Measurements from ENCODE around the gene RCCD1.
A peak's percentile ranks its signal among the peaks of the same experiment; 100 is the strongest.

RCCD1 gene

DNA sequence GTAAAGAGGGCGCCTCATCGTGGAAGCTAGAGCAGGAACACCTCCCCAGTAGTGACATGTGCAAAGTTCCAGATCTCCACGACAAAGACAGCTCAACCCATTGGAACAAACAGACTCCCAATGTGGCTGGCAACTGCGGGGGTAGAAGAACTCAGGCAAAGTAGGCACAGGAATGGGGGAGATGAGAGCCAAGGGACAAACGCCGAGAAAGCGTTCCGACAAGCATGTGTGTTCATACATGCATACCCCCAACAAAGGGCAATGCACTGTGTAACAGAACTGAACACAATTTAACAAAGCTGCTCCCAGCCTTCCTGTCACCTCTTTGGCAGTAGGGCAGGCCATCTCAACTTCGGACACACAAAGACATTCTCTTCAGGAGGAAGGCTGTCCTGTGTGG lies 11.6 kb downstream of the RCCD1 start:
- DNase-seq (ENCODE audit: low spot score) = no peak

DNA sequence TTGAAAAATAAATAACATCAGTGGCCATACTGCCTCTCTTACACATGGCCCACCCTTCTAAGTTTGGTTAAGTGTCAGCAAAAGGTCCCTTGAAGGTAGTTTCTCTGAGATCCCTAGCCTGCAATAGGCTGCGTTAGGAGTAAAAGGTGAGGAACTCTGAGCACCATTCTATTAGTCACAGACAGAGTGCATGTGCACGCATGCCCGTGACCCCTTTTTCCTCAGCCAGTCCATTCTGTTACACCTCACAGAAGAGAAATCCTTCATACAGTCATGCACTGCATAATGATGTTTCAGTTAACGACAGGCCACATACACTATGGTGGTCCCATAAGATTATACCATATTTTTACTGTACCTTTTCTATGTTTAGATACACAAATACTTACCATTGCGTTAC lies 12.5 kb downstream of the RCCD1 start:
- no peak for DNase-seq (ENCODE audit: low spot score)

DNA sequence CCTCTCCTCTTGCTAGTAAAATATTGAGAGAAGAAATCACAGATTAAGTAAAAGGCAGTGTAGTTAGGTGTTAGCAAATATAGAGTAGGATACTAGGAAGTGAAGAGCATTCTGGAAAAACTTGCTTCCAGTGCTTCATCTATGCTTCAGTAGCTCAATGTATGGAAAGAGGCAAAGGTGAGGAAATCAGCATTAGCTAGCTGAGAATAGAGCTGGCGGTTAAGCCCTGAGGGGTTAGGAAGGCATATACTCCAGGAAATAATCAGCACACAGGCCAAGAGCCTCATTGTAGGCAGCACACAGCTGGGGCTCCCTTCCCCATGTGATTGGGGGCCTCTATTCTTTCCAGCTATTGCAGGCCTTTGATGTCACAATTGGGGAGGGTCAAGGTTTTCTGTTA lies 13.8 kb downstream of the RCCD1 start:
- DNase-seq (ENCODE audit: low spot score) = no peak

DNA sequence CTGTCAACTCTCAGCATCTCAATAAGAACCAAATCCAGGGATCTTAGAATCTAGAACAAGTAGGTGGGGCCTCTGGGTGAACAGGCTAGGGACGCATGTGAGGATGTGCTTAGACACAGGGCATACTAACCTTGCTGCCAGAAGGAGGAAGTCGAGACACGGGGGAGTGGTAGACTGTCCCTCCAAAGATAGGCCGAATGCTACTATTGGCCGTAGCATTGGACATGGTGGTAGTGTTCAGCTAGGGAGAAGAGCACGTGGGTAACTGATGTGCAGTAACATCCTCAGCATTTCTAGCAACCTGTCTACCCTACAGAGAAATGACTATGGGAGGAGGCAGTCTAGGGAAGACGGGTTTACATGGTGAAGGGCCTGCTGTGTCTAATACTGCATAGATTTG lies 15.6 kb downstream of the RCCD1 start:
- no peak for DNase-seq (ENCODE audit: low spot score)

DNA sequence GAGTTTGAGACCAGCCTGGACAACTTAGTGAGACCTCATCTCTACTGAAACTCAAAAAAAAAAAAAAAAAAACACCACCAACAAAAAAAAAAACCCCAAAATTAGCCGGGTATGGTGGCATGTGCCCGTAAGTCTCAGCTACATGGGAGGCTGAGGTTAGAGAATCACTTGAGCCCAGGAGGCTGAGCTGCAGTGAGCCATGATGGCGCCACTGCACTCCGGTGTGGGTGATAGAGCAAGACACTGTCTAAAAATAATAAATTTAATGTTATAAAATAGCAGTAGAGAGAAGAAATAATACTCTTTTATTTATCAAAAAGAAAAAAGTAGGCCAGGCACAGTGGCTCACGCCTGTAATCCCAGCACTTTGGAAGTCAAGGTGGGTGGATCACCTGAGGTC lies 17.4 kb downstream of the RCCD1 start:
- DNase-seq (ENCODE audit: low spot score) = no peak

DNA sequence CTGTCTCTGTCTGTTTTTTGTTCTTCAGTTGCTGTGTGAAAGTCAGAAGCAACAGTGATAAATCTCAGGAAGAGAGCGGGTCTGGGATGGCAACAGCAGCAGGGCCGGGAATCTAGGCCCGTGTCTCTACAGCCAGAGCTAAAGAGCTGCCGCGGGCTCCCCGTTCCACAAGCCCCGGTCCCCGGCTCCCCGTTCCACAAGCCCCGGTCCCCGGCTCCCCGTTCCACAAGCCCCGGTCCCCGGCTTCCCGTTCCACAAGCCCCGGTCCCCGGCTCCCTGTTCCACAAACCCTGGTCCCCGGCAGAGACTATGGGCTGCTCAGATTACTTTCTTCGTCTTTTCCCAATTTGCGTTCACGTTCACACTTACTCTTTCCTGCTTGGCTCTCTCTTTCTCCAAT lies 19.5 kb downstream of the RCCD1 start:
- no peak for DNase-seq (ENCODE audit: low spot score)

DNA sequence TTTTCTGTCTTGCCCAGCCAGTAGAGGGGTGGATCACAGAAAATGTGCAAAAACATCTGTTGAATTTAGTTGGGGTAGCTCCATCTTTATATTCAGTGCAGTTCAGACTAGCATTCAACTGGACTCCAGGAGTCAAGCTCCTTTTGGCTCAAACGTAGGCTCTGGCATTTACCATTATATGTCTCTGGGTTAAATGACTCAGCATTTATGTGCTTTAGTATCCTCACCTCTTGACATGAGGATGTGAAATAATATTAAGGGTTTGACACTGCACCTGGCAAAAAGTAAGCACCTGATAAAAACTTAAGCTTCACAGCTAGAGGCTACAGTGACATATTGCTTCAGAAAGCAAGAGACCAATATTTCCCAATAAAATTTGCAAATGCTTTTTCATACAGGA lies 24.9 kb downstream of the RCCD1 start:
- no peak for DNase-seq (ENCODE audit: low spot score)

DNA sequence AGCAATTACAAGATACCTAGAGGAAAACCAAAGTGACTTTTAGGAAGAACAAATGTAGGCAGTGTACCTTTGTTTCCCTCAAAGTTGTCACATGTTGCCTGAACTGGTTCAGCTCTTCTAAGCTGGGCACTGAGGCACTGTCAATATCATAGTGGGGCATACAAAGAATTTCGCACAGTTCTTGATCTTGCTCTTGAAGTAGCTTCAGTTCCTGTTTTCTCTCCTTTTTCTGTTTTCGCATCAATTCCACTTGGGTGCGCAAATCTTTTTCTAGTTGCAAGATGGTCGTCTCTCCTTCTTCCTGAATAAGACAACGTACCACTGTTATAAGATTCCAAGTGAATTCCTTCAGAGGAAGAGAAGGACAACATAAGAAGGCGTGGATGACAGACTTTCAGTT lies 27.0 kb downstream of the RCCD1 start:
- DNase-seq (ENCODE audit: low spot score) = no peak

DNA sequence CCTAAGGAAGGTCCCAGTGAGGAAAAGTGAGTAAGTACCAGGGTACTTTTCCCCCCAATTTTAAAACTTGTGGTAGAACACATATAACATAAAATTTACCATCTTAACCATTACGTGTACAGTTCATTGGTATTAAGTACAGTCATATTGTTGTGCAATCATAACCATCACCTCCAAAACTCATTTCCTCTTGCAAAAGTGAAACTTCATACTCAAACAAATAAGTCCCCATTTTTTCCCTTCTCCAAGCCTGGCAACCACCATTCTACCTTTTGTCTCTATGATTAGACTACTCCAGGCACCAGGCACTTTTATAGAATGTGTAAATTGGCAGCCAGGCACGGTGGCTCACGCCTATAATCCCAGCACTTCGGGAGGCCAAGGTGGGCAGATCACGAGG lies 27.5 kb downstream of the RCCD1 start:
- DNase-seq (ENCODE audit: low spot score) = no peak

DNA sequence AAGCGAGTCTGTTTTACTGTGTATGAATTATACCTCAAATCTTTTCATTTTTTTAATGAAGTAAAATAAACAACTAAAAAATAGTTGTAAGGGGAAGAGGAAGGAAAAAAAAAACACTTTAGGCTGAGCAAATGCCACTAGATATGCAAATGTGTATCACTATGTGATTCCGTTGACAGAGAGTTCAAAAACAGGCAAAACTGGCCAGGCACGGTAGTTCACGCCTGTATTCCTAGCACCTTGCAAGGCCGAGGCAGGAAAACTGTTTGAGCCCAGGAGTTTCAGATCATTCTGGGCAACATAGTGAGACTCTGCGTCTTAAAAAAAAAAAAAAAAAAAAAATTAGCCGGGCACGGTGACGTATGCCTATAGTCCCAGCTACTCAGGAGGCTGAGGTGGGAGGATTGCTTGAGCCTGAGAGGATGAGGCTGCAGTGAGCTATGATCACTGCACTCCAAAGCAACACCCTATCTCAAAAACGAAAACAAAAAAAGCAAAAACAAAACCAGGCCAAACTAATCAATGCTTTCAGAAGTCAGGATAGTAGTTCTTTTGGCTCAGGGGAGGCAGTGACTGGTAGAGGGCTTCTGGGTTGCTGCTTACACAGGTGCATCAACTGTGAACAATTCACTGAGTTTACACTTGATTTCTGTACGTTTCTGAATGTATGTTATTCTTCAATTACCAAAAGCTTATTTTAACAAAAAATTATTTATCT lies 32.3 kb downstream of the RCCD1 start:
- no peak for DNase-seq (ENCODE audit: low spot score)

DNA sequence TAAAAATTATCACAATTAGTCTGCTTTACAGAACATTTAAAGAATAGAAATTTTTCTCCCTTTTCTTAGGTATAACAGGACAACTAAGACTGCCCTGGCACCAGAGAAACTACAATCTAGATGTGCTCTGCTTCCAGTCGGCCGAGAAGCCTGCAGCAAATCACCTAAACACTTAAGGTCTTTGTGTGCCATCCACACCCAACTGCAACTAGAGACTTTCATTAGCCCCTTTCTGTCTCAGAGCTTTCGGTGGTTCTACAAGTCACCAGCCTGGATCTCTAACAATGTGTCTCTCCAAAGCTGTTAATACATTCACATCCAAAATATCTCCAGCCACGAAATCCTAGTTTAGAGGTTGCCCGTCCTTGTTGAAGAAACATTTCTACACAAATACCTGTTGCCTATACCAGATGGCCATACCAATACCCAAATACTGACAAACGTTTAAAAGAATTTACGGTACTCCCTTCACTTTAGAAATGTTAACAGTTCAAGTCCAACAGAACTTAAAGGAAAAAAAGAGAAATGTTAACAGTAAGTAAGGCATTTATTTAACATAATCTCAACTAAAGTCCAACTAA lies 33.0 kb downstream of the RCCD1 start:
- DNase-seq (ENCODE audit: low spot score) = no peak

DNA sequence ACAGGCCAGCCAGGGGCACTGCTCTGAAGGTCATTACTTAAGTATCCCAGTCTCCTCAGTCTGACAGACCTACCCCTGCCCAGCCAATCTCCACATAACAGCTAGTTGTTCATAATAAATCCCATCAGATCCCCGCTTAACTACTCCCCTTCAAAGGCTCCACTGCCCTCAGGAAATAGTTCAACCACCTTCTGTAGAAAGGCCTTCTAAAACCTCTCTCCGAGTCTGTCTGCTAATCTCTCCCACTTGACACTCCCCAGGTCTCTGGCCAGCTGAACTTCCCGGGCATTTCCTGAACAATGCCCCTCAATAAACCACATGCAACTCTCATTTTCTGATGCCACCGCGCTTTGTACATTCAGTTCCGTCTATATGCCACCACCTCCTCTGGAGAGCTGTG lies 33.6 kb downstream of the RCCD1 start:
- DNase-seq (ENCODE audit: low spot score) = no peak

DNA sequence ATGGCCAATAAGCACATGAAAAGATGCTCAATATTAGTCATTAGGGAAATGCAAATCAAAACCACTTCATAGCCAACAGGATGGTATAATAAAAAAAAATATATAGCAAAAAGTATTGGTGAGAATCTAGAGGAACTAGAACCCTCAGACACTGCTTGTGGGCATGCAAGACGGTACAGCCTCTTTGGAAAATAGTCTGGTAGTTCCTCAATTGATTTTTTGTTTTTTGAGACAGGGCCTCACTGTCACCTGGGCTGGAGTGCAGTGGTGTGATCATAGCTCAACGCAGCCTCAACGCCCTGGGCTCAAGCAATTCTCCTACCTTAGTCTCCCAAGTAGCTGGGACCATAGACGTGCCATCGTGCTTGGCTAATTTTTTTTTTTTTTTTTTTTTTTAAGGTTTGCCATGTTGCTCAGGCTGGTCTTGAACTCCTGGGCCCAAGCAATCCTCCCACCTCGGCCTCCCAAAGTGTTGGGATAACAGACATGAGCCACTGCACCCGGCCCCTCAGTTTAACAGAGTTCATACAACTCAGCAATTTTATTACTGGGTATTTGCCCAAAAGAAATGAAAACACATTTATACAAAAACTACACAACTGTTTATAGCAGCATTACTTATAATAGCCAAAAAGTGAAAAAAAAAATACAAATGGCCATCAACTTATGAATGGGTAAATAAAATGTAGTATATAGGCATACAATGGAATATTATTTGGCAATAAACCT lies 34.5 kb downstream of the RCCD1 start:
- no peak for DNase-seq (ENCODE audit: low spot score)

DNA sequence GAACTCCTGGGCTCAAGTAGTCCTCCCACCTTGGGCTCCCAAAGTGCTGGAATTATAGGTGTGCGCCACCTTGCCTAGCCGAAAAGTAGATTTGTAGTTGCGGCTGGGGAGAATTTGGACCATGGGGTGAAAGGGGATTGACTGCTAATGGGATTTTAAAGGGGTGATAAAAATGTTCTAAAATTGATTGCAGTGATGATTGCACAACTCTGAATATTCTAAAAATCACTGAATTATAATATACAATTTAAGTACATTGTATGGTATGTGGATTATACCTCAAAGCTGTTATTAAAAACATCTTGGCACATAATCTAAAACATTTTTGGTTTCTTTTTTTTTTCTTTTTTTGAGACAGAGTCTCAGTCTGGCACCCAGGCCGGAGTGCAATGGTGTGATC lies 35.8 kb downstream of the RCCD1 start:
- no peak for DNase-seq (ENCODE audit: low spot score)

DNA sequence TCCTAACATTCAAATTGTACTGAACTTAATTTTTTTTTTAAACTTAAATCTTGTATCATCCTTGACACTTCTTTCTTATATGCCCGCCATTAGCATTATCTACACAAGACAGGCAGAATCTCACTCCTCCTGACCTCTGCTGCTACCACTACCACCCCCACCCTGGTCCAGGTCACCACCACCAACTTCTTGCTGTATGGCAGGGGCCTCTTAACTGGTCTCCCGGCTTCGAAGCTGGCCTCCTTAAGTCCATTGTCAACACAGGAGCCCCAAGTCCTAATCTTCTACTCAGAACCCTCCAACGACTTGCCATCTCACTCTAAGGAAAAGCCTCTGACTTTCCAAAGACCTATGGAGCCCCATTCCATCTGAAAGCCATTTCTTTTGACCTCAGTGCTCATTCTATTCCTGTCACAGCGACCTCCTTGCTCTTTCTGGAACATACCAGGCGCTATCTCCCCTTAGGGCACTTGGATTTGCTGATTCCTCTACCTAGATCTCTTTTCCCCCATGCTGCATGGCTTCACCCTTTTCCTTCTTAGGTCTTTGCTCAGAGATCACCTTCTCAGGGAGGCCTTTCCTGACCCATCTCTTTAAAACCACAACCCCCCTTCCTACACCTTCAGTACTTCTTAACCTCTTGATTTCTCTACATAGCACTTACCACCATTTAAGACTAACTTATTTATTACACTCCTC lies 37.1 kb downstream of the RCCD1 start:
- no peak for DNase-seq (ENCODE audit: low spot score)

DNA sequence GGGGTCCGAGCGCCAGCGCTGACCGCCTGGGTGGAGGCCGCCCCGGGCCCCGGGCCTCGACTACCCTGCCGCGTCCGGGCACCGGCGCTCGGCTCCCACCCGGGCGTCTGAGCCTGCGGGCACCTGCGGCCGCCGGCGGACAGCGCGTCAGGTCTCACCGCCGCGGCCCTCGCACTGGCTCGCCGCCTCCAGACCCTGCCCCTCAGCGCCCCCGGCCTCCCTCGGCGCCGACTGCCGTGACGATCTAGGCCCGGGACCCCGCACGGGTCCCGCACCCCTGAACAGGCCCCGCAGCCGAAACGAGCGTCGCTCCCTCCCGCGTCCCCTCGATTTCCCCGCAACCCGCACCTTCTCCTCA lies 39.4 kb downstream of the RCCD1 start:
- DNase-seq (ENCODE audit: low spot score) = peak; percentile 8

DNA sequence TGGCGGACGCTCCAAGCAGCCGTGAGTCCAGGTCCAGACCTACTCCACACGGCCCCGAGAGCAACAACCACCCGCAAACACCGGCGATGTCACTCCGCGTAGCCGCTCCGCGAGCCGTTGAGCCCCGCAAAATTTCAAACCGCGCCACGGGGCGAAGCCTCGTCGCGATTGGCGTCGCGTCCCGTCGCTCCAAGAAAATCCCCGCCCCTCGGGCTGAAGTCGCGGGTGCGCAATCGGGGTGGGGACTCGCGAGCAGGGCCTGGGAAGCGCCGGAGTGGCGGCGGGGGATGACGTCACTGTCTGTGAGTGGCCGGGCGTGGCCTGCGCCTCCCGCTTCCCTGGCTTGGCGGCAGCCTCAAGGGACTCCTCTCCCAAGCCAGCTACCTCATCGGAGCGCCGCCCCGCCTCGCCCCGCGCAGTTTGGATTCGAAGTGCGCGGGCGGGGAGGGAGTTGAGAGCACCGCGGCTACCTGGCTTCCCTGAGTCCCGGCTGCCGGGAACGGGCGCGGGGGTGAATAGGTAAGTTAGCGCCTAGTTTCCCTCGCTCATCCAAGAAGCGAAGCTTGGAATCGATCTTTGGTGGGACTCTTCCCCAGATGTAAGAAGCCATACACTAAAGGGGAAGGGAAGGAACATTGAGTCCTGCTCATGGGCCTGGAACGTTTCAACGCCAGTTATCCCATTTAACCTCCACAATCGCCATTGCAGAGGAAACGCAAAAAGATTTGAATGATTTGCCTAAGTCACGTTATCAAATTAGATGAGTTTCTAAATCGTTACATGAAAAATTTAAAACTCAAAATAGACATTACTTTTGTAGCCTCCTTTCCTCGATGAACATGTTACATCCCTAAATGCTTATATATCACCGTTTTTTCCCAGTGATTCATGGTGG lies 40.0 kb downstream of the RCCD1 start, which contains the start of gene PRC1:
TSS of gene PRC1 (minus strand) at position 119 of the 895 bp plus-strand sequence. CDS start at position 1, 118 bp downstream.
- DNase-seq (ENCODE audit: low spot score) = peak; percentile 99

DNA sequence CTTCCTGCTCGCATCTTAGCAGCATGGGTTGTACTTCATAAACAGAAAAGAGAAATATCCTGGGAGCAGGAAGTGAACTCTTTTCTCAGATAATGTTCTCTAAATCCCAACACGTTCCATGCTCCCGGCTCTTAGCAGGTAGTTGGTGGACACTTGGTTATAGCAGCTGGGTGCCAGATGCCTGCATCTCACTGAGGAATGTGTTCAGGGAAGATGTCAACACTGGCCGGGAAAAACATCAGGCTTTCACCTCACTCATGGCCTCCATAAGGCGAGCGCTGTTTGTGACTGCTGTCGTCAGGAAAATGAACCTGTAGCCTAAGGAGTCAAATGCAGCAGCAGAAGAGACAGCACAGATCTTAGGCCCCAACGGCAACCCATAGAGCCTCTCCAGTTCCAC lies 44.1 kb downstream of the RCCD1 start:
- DNase-seq (ENCODE audit: low spot score) = no peak

DNA sequence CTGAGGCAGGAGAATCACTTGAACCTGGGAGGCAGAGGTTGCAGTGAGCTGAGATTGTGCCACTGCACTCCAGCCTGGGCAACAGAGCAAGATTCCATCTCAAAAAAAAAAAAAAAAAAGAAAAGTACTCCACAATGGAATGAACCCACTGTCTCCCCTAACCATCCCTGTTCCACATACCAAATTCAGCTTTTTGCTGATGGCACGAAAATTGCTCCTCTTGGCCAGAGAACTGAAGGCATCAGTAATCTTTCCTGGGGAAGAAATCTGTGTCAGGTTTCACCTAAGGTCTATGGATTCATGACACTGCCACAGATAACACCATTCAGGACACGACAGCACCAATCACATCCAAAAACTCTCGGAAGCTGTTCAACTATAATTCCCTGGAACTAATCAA lies 46.5 kb downstream of the RCCD1 start:
- DNase-seq (ENCODE audit: low spot score) = no peak

DNA sequence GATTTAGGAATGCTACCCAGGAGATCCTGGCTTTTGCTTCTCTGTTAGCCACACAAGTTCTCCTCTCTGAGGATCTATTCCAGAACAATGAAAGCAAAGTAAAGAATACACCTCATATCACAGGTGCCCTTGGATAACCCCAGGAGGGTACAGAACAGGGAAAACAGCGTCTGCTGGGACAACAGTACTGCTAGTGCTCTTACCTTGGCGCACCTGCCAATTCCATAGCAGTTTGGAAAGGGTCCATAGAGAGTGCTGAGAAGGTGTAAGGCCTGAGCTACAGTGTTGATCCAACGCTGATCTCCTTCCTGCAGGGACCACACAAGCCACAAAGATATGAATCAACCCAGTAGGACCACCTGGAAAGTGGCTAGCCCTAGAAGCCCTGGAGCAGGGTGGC lies 52.6 kb downstream of the RCCD1 start:
- no peak for DNase-seq (ENCODE audit: low spot score)

Measured in kidney tubule cell (primary cell).